Thyroid gland (tissue), 4 donors: ENCODE data around the gene HES3. TPM values are rescaled to one million over a fixed set of nuclear protein-coding genes. Genes with fewer than 3 reads are reported as not detected.
A peak's percentile ranks its signal among the peaks of the same experiment; 100 is the strongest.

Experiments
- DNase-seq, 2 donors: peaks; one replicate each; pipeline ENCODE4 v3.0.0-alpha.2; 2019
- H3K27ac ChIP-seq, 3 donors: fragments of 200-600 bp; sonication (generic); 1 replicate in 2 of 3; 2 replicates in 1 of 3; pipeline ENCODE4 v1.5.1; 2016 to 2019; ENCODE audit warnings: mild to moderate bottlenecking in 1 of 3, moderate library complexity in 1 of 3
- H3K27me3 ChIP-seq: fragments of 200-600 bp; sonication (generic); one replicate; pipeline ENCODE4 v1.5.1; 2019
- H3K36me3 ChIP-seq, 2 donors: fragments of 200-600 bp; sonication (generic); one replicate each; pipeline ENCODE4 v1.5.1; 2016 to 2019
- H3K4me1 ChIP-seq, 2 donors: fragments of 200-600 bp; sonication (generic); one replicate each; pipeline ENCODE4 v1.5.1; 2017 to 2019
- H3K4me3 ChIP-seq, 3 donors: fragments of 200-600 bp; sonication (generic); replicated peaks in 1 of 3; 1 replicate in 2 of 3; 2 replicates in 1 of 3; pipeline ENCODE4 v1.5.1; 2016; ENCODE audit warnings: mild to moderate bottlenecking in 1 of 3
- H3K9me3 ChIP-seq: fragments of 200-600 bp; sonication (generic); one replicate; pipeline ENCODE4 v1.5.1; 2017
- CTCF ChIP-seq, 6 experiments: fragments of 200-600 bp in 3 of 6; fragments of 450-650 bp in 3 of 6; sonication (generic) in 3 of 6; IDR thresholded peaks; one replicate each; pipeline ENCODE4 v1.5.1; 2016 to 2019; ENCODE audit warnings: antibody characterized with exemption in 6 of 6, mild to moderate bottlenecking in 2 of 6, inconsistent platforms in 1 of 6, moderate library complexity in 1 of 6
- POLR2A ChIP-seq, 2 donors: fragments of 450-650 bp; IDR thresholded peaks; one replicate each; pipeline ENCODE4 v1.6.1; 2017; ENCODE audit warnings: antibody characterized with exemption in 2 of 2, mild to moderate bottlenecking in 2 of 2, moderate library complexity in 1 of 2
- WGBS, 2 donors: methylation state at CpG; one replicate each; pipeline ENCODE4 v1.1.5; 2017; 5-methylcytosine and 5-hydroxymethylcytosine counted together
- intact Hi-C: fragments of 100-400 bp; cut with DNase I; formaldehyde crosslinking; loops from one replicate; pipeline ENCODE4 v1.15.1; 2023
- total RNA-seq, 4 donors: library from RNA; depleted of rRNA; stranded (reverse); fragments of >200 nt; gene quantifications; one replicate each; pipeline ENCODE4 v1.2.3, GENCODE V29; 2016

The HES3 gene
- total RNA-seq, 4 donors from 2014 or later: not detected

GRCh38 chr1:6243053-6243834 is 735 bp upstream of the HES3 start:
- peaks cover 0 to 25% of the 10 kb centered on the region in 2 donors for H3K4me1 ChIP-seq
- no peak overlapping the region for H3K4me3 ChIP-seq
- H3K9me3 ChIP-seq: no peaks in the 10 kb centered on the region
- H3K36me3 ChIP-seq: no peaks in the 10 kb centered on the region
- TF ChIP-seq CTCF (IDR thresholded peaks at IDR 0.05) (no peak), POLR2A (IDR thresholded peaks at IDR 0.05) (no peak)
- no peak overlapping the region for H3K27ac ChIP-seq
- 20 to 24% methylated on average over 17 to 18 of the region's 20 CpGs for WGBS, 2 donors
- peaks cover 44% of the 10 kb centered on the region for H3K27me3 ChIP-seq
- DNase-seq: no peak
- intact Hi-C loops: loop anchor here (5.0 kb wide), 2 partner anchors 36 to 191 kb away; partner anchors contain the start of gene RNF207

GRCh38 chr1:6244401-6245049 is 546 bp downstream of the HES3 start:
- no peak for TF ChIP-seq CTCF (IDR thresholded peaks at IDR 0.05)
- TF ChIP-seq POLR2A (IDR thresholded peaks at IDR 0.05): no peak
- H3K27me3 ChIP-seq: peaks cover 44% of the 10 kb centered on the region
- DNase-seq: no peak
- intact Hi-C loops: loop anchor here (5.0 kb wide), 3 partner anchors 37 to 192 kb away; partner anchors contain the start of gene RNF207
- no peak overlapping the region for H3K27ac ChIP-seq
- peaks cover 0 to 30% of the 10 kb centered on the region in 2 donors for H3K4me1 ChIP-seq
- no peaks in the 10 kb centered on the region for H3K9me3 ChIP-seq
- H3K4me3 ChIP-seq: no peak overlapping the region
- 2 to 5% methylated on average over 18 to 22 of the region's 24 CpGs for WGBS, 2 donors
- H3K36me3 ChIP-seq: no peaks in the 10 kb centered on the region

- Histone ChIP-seq H3K27me3 (peaks cover 41% of the 10 kb centered on the region), H3K4me3 (no peak overlapping the region), H3K27ac (no peak overlapping the region), H3K9me3 (no peaks in the 10 kb centered on the region), H3K36me3 (no peaks in the 10 kb centered on the region), H3K4me1 (peaks cover 0 to 30% of the 10 kb centered on the region in 2 donors)
- TF ChIP-seq POLR2A (IDR thresholded peaks at IDR 0.05) (no peak), CTCF (IDR thresholded peaks at IDR 0.05) (peak; percentile 36 to 95 (median 80))
- peak; percentile 76 to 80 for DNase-seq
- 0 to 1% methylated on average over 2 to 17 of the region's 79 CpGs for WGBS, 2 donors
- intact Hi-C loops: loop anchor here (5.0 kb wide), 1 partner anchor 162 kb away; no protein-coding TSS in a partner anchor
Observed at GRCh38 chr1:6245086-6245868, 1.3 kb downstream of the HES3 start.

- peaks cover 0 to 30% of the 10 kb centered on the region in 2 donors for H3K4me1 ChIP-seq
- H3K27me3 ChIP-seq: peaks cover 39% of the 10 kb centered on the region
- no peak for TF ChIP-seq POLR2A (IDR thresholded peaks at IDR 0.05)
- no peak for TF ChIP-seq CTCF (IDR thresholded peaks at IDR 0.05)
- H3K4me3 ChIP-seq: no peak overlapping the region
- H3K36me3 ChIP-seq: no peaks in the 10 kb centered on the region
- no peak overlapping the region for H3K27ac ChIP-seq
- no peak for DNase-seq
- WGBS, 2 donors: 0% methylated on average over 5 to 10 of the region's 49 CpGs
- H3K9me3 ChIP-seq: no peaks in the 10 kb centered on the region
- intact Hi-C loops: loop anchor here (5.0 kb wide), 1 partner anchor 161 kb away; no protein-coding TSS in a partner anchor
Observed at GRCh38 chr1:6245869-6246496, 2.0 kb downstream of the HES3 start.
